ENCODE measurements around the gene LRRIQ3. TPM values are rescaled to one million over a fixed set of nuclear protein-coding genes. Genes with fewer than 3 reads are reported as not detected.

The LRRIQ3 gene
- 0.59 TPM for polyA plus RNA-seq (2013, experiment 1 of 2)
- polyA plus RNA-seq (2013, experiment 2 of 2): 0.36 TPM

GRCh38 chr1:74197657-74198552, at the start of gene LRRIQ3, which contains the start of gene FPGT:
Gene LRRIQ3, minus strand, starts transcription at chr1:74198176. Its CDS starts 14,492 bp downstream, at chr1:74183684.
Gene FPGT, plus strand, starts transcription at chr1:74198242. Its CDS starts 37 bp downstream, at chr1:74198279.
- Histone ChIP-seq H2BK15ac (ENCODE audit: low read length) (no peak within 1 kb of the TSS), H2AK5ac (ENCODE audit: low read depth, low read length) (no peak within 1 kb of the TSS), H2BK5ac (ENCODE audit: low read length) (no peak within 1 kb of the TSS), H4K8ac (ENCODE audit: low read depth, low read length) (no peak within 1 kb of the TSS), H2AFZ (ENCODE audit: low read length) (peak within 1 kb of the TSS; percentile 88), H3K23ac (ENCODE audit: low read depth, low read length, poor library complexity) (peak within 1 kb of the TSS; percentile 59), H3K9ac (ENCODE audit: low read depth, low read length, poor library complexity) (peak within 1 kb of the TSS; percentile 84), H3K4ac (ENCODE audit: low read length) (no peak within 1 kb of the TSS), H3K4me2 (ENCODE audit: insufficient read depth, low read length, poor library complexity, severe bottlenecking) (peak within 1 kb of the TSS; percentile 54), H3K4me1 (ENCODE audit: control insufficient read depth in 2 of 2, insufficient read depth in 1 of 2, low read depth in 1 of 2, low read length in 2 of 2) (no peaks in the 10 kb centered on the region), H3K18ac (ENCODE audit: low read length) (peak within 1 kb of the TSS; percentile 93), H2BK120ac (ENCODE audit: low read depth, low read length) (no peak within 1 kb of the TSS), H3K36me3 (replicated peaks in 1 of 2; ENCODE audit: control insufficient read depth in 2 of 2, insufficient read depth in 2 of 2, low read length in 2 of 2) (peaks cover 0 to 3% of the 10 kb centered on the region in 2 donors), H3K14ac (ENCODE audit: low read length) (no peak within 1 kb of the TSS), H3K79me1 (ENCODE audit: low read depth, low read length) (no peaks in the 10 kb centered on the region), H3K27me3 (ENCODE audit: control insufficient read depth in 3 of 3, insufficient read depth in 3 of 3, low read depth in 1 of 3, low read length in 3 of 3) (no peaks in the 10 kb centered on the region), H2BK12ac (ENCODE audit: low read length) (no peak within 1 kb of the TSS), H4K91ac (ENCODE audit: low read depth, low read length, poor library complexity) (no peak within 1 kb of the TSS), H3K9me3 (replicated peaks in 1 of 2; ENCODE audit: control insufficient read depth in 2 of 2, insufficient read depth in 1 of 2, low read depth in 1 of 2, low read length in 2 of 2) (no peaks in the 10 kb centered on the region), H3K4me3 (ENCODE audit: low read length in 2 of 2) (peak within 1 kb of the TSS; percentile 62 to 82), H3K27ac (replicated peaks; ENCODE audit: low read length) (no peak within 1 kb of the TSS)
- no CpG with 5 or more reads among the region's 41 CpGs for WGBS, 2 donors (ENCODE audit: extremely low coverage in 2 of 2, insufficient read length in 2 of 2, insufficient replicate concordance in 1 of 2)
- DNase-seq (ENCODE audit: low spot score): peak; percentile 85

GRCh38 chr1:74246315-74246714, 48.3 kb upstream of the LRRIQ3 start:
- H2AFZ ChIP-seq (ENCODE audit: low read length): no peak overlapping the region
- WGBS, 2 donors (ENCODE audit: extremely low coverage in 2 of 2, insufficient read length in 2 of 2, insufficient replicate concordance in 1 of 2): no CpG with 5 or more reads among the region's 2 CpGs
- no peak for DNase-seq (ENCODE audit: low spot score)

GRCh38 chr1:74245168-74245772, 47.3 kb upstream of the LRRIQ3 start:
- DNase-seq (ENCODE audit: low spot score): peak; percentile 39
- Histone ChIP-seq H3K27me3 (ENCODE audit: control insufficient read depth in 3 of 3, insufficient read depth in 3 of 3, low read depth in 1 of 3, low read length in 3 of 3) (no peaks in the 10 kb centered on the region), H3K9me3 (replicated peaks in 1 of 2; ENCODE audit: control insufficient read depth in 2 of 2, insufficient read depth in 1 of 2, low read depth in 1 of 2, low read length in 2 of 2) (peaks cover 4 to 8% of the 10 kb centered on the region in 2 donors), H3K79me1 (ENCODE audit: low read depth, low read length) (no peaks in the 10 kb centered on the region), H3K27ac (replicated peaks; ENCODE audit: low read length) (no peak overlapping the region), H3K4me1 (ENCODE audit: control insufficient read depth in 2 of 2, insufficient read depth in 1 of 2, low read depth in 1 of 2, low read length in 2 of 2) (peaks cover 9 to 32% of the 10 kb centered on the region in 2 donors), H3K18ac (ENCODE audit: low read length) (no peak overlapping the region), H4K91ac (ENCODE audit: low read depth, low read length, poor library complexity) (no peak overlapping the region), H3K14ac (ENCODE audit: low read length) (no peak overlapping the region), H2BK15ac (ENCODE audit: low read length) (no peak overlapping the region), H2BK5ac (ENCODE audit: low read length) (no peak overlapping the region), H3K36me3 (replicated peaks in 1 of 2; ENCODE audit: control insufficient read depth in 2 of 2, insufficient read depth in 2 of 2, low read length in 2 of 2) (no peaks in the 10 kb centered on the region), H3K23ac (ENCODE audit: low read depth, low read length, poor library complexity) (no peak overlapping the region), H3K4me2 (ENCODE audit: insufficient read depth, low read length, poor library complexity, severe bottlenecking) (no peak overlapping the region), H2AK5ac (ENCODE audit: low read depth, low read length) (no peak overlapping the region), H3K4me3 (ENCODE audit: low read length in 2 of 2) (no peak overlapping the region), H2BK12ac (ENCODE audit: low read length) (no peak overlapping the region), H2BK120ac (ENCODE audit: low read depth, low read length) (no peak overlapping the region), H4K8ac (ENCODE audit: low read depth, low read length) (no peak overlapping the region), H2AFZ (ENCODE audit: low read length) (no peak overlapping the region), H3K9ac (ENCODE audit: low read depth, low read length, poor library complexity) (no peak overlapping the region), H3K4ac (ENCODE audit: low read length) (no peak overlapping the region)
- WGBS, 2 donors (ENCODE audit: extremely low coverage in 2 of 2, insufficient read length in 2 of 2, insufficient replicate concordance in 1 of 2): no CpG with 5 or more reads among the region's 2 CpGs

More at GRCh38 chr1:74246315-74246714, 48.3 kb upstream of the LRRIQ3 start:
- Histone ChIP-seq H3K9ac (ENCODE audit: low read depth, low read length, poor library complexity) (no peak overlapping the region), H4K91ac (ENCODE audit: low read depth, low read length, poor library complexity) (no peak overlapping the region), H2AK5ac (ENCODE audit: low read depth, low read length) (no peak overlapping the region), H2BK5ac (ENCODE audit: low read length) (no peak overlapping the region), H3K79me1 (ENCODE audit: low read depth, low read length) (no peaks in the 10 kb centered on the region), H2BK120ac (ENCODE audit: low read depth, low read length) (no peak overlapping the region), H2BK15ac (ENCODE audit: low read length) (no peak overlapping the region), H3K27me3 (ENCODE audit: control insufficient read depth in 3 of 3, insufficient read depth in 3 of 3, low read depth in 1 of 3, low read length in 3 of 3) (no peaks in the 10 kb centered on the region), H3K4ac (ENCODE audit: low read length) (no peak overlapping the region), H3K4me1 (ENCODE audit: control insufficient read depth in 2 of 2, insufficient read depth in 1 of 2, low read depth in 1 of 2, low read length in 2 of 2) (peaks cover 9 to 32% of the 10 kb centered on the region in 2 donors), H3K23ac (ENCODE audit: low read depth, low read length, poor library complexity) (no peak overlapping the region), H3K27ac (replicated peaks; ENCODE audit: low read length) (no peak overlapping the region), H3K14ac (ENCODE audit: low read length) (no peak overlapping the region), H2BK12ac (ENCODE audit: low read length) (no peak overlapping the region), H3K4me2 (ENCODE audit: insufficient read depth, low read length, poor library complexity, severe bottlenecking) (no peak overlapping the region), H3K4me3 (ENCODE audit: low read length in 2 of 2) (no peak overlapping the region), H3K36me3 (replicated peaks in 1 of 2; ENCODE audit: control insufficient read depth in 2 of 2, insufficient read depth in 2 of 2, low read length in 2 of 2) (no peaks in the 10 kb centered on the region), H3K18ac (ENCODE audit: low read length) (no peak overlapping the region), H4K8ac (ENCODE audit: low read depth, low read length) (no peak overlapping the region), H3K9me3 (replicated peaks in 1 of 2; ENCODE audit: control insufficient read depth in 2 of 2, insufficient read depth in 1 of 2, low read depth in 1 of 2, low read length in 2 of 2) (peaks cover 4 to 8% of the 10 kb centered on the region in 2 donors)

- H3K14ac ChIP-seq (ENCODE audit: low read length): no peak overlapping the region
- no peak overlapping the region for H3K4me3 ChIP-seq (ENCODE audit: low read length in 2 of 2)
- no peak overlapping the region for H2BK120ac ChIP-seq (ENCODE audit: low read depth, low read length)
- H3K18ac ChIP-seq (ENCODE audit: low read length): no peak overlapping the region
- no peaks in the 10 kb centered on the region for H3K27me3 ChIP-seq (ENCODE audit: control insufficient read depth in 3 of 3, insufficient read depth in 3 of 3, low read depth in 1 of 3, low read length in 3 of 3)
- H2AK5ac ChIP-seq (ENCODE audit: low read depth, low read length): no peak overlapping the region
- H2AFZ ChIP-seq (ENCODE audit: low read length): no peak overlapping the region
- no peak for DNase-seq (ENCODE audit: low spot score)
- no peak overlapping the region for H3K4ac ChIP-seq (ENCODE audit: low read length)
- H4K91ac ChIP-seq (ENCODE audit: low read depth, low read length, poor library complexity): no peak overlapping the region
- H3K27ac ChIP-seq (replicated peaks; ENCODE audit: low read length): no peak overlapping the region
- no peak overlapping the region for H2BK5ac ChIP-seq (ENCODE audit: low read length)
- no peaks in the 10 kb centered on the region for H3K79me1 ChIP-seq (ENCODE audit: low read depth, low read length)
- H3K9ac ChIP-seq (ENCODE audit: low read depth, low read length, poor library complexity): no peak overlapping the region
- H4K8ac ChIP-seq (ENCODE audit: low read depth, low read length): no peak overlapping the region
- H3K9me3 ChIP-seq (replicated peaks in 1 of 2; ENCODE audit: control insufficient read depth in 2 of 2, insufficient read depth in 1 of 2, low read depth in 1 of 2, low read length in 2 of 2): no peaks in the 10 kb centered on the region
- H3K4me1 ChIP-seq (ENCODE audit: control insufficient read depth in 2 of 2, insufficient read depth in 1 of 2, low read depth in 1 of 2, low read length in 2 of 2): no peaks in the 10 kb centered on the region
- WGBS, 2 donors (ENCODE audit: extremely low coverage in 2 of 2, insufficient read length in 2 of 2, insufficient replicate concordance in 1 of 2): no CpG with 5 or more reads among the region's 4 CpGs
- no peak overlapping the region for H2BK15ac ChIP-seq (ENCODE audit: low read length)
- no peak overlapping the region for H2BK12ac ChIP-seq (ENCODE audit: low read length)
- H3K4me2 ChIP-seq (ENCODE audit: insufficient read depth, low read length, poor library complexity, severe bottlenecking): no peak overlapping the region
- no peak overlapping the region for H3K23ac ChIP-seq (ENCODE audit: low read depth, low read length, poor library complexity)
- H3K36me3 ChIP-seq (replicated peaks in 1 of 2; ENCODE audit: control insufficient read depth in 2 of 2, insufficient read depth in 2 of 2, low read length in 2 of 2): no peaks in the 10 kb centered on the region
Observed at GRCh38 chr1:74237787-74238186, 39.8 kb upstream of the LRRIQ3 start.

Data from neuronal stem cell (in vitro differentiated cells).